H1 (cell line): ENCODE results near the gene CUX1. TPM values are rescaled to one million over a fixed set of nuclear protein-coding genes. Genes with fewer than 3 reads are reported as not detected.
A peak's percentile ranks its signal among the peaks of the same experiment; 100 is the strongest.

ENCODE experiments used
- CTCF ChIA-PET: fragments of 300-600 bp; sonication (Branson Sonifier 250); formaldehyde crosslinking; loops from one replicate; lab custom pipeline; 2021; ENCODE audit not compliant: partially characterized antibody; lab: Charles Lee
- POLR2A ChIA-PET: fragments of 300-600 bp; sonication (Branson Sonifier 250); formaldehyde crosslinking; loops from one replicate; lab custom pipeline; 2021; ENCODE audit warnings: inconsistent platforms; ENCODE audit not compliant: partially characterized antibody; lab: Charles Lee
- DNase-seq, 2 experiments: peaks; one replicate each; pipeline versions ENCODE4 v3.0.0 to v3.0.0-alpha.2; 2010 to 2022; ENCODE audit warnings: low spot score in 2 of 2, low read depth in 1 of 2, mixed read lengths in 1 of 2
- FAIRE-seq: peaks from 2 replicates; lab custom pipeline; 2011; peaks lifted over from hg19 to GRCh38; lab: Jason Lieb, UNC
- H2AFZ ChIP-seq: 2 replicates; pipeline ENCODE4 v1.8.1; 2012; ENCODE audit warnings: low read length, inconsistent platforms
- H2AK5ac ChIP-seq: 2 replicates; pipeline ENCODE4 v1.6.1; 2013; ENCODE audit warnings: low read depth, low read length
- H2BK120ac ChIP-seq: replicated peaks from 2 replicates; pipeline ENCODE3; 2013; ENCODE audit warnings: low read depth, low read length, inconsistent platforms
- H2BK12ac ChIP-seq: 2 replicates; pipeline ENCODE4 v1.6.1; 2013; ENCODE audit warnings: low read depth, low read length
- H2BK15ac ChIP-seq: 2 replicates; pipeline ENCODE4 v1.6.1; 2013; ENCODE audit warnings: low read length
- H2BK20ac ChIP-seq: 2 replicates; pipeline ENCODE4 v1.6.1; 2013; ENCODE audit warnings: low read length
- H2BK5ac ChIP-seq: 2 replicates; pipeline ENCODE4 v1.6.1; 2013; ENCODE audit warnings: low read depth, low read length
- H3K14ac ChIP-seq: 2 replicates; pipeline ENCODE4 v1.6.1; 2013; ENCODE audit warnings: inconsistent platforms; ENCODE audit not compliant: insufficient read length
- H3K18ac ChIP-seq: 2 replicates; pipeline ENCODE4 v1.6.1; 2013; ENCODE audit warnings: low read length; ENCODE audit errors: extremely low read depth
- H3K23ac ChIP-seq: 2 replicates; pipeline ENCODE4 v1.6.1; 2013; ENCODE audit warnings: inconsistent platforms; ENCODE audit not compliant: insufficient read length
- H3K23me2 ChIP-seq: 2 replicates; pipeline ENCODE4 v1.6.1; 2013; ENCODE audit warnings: low read depth, low read length
- H3K27ac ChIP-seq: 2 replicates; pipeline ENCODE4 v1.6.1; 2011; ENCODE audit warnings: low read depth, low read length, inconsistent platforms
- H3K27me3 ChIP-seq, 4 experiments: replicated peaks in 1 of 4; 1 replicate in 1 of 4; 2 replicates in 3 of 4; pipeline versions ENCODE4 v1.6.1 to v1.8.1; 2011 to 2013; ENCODE audit warnings: low read length in 3 of 4, mild to moderate bottlenecking in 3 of 4, inconsistent platforms in 2 of 4, mixed read lengths in 2 of 4, moderate library complexity in 1 of 4; ENCODE audit not compliant: control insufficient read depth in 3 of 4, insufficient read depth in 3 of 4; ENCODE audit errors: extremely low read depth in 1 of 4
- H3K36me3 ChIP-seq, 4 experiments: 2 replicates each; pipeline versions ENCODE4 v1.6.1 to v1.8.1; 2011 to 2013; ENCODE audit warnings: mild to moderate bottlenecking in 4 of 4, low read length in 3 of 4, moderate library complexity in 2 of 4, control low read depth in 1 of 4, inconsistent platforms in 1 of 4; ENCODE audit not compliant: insufficient read depth in 4 of 4, control insufficient read depth in 2 of 4
- H3K4ac ChIP-seq: replicated peaks from 2 replicates; pipeline ENCODE3; 2013; ENCODE audit warnings: low read length, low read depth, mixed read lengths, inconsistent platforms; ENCODE audit not compliant: insufficient read length
- H3K4me1 ChIP-seq, 4 experiments: replicated peaks in 1 of 4; 1 replicate in 1 of 4; 2 replicates in 3 of 4; pipeline versions ENCODE4 v1.6.1 to v1.8.1; 2011 to 2013; ENCODE audit warnings: low read length in 3 of 4, inconsistent platforms in 2 of 4, mixed read lengths in 1 of 4; ENCODE audit not compliant: insufficient read depth in 4 of 4, control insufficient read depth in 3 of 4
- H3K4me2 ChIP-seq, 2 experiments: 2 replicates each; pipeline versions ENCODE4 v1.6.1 to v1.8.1; 2011 to 2013; ENCODE audit warnings: low read depth in 2 of 2, low read length in 2 of 2, control low read depth in 1 of 2, inconsistent platforms in 1 of 2, mild to moderate bottlenecking in 1 of 2; ENCODE audit not compliant: insufficient read depth in 1 of 2
- H3K4me3 ChIP-seq, 4 experiments: fragments of 200-600, 300-600 bp in 1 of 4; sonication (generic), shearing (Covaris generic), sonication (Bioruptor Twin) in 1 of 4; 2 replicates each; pipeline versions ENCODE4 v1.5.1 to v1.8.1; 2011 to 2016; ENCODE audit warnings: low read length in 4 of 4, low read depth in 3 of 4, control low read depth in 2 of 4, inconsistent platforms in 2 of 4, mild to moderate bottlenecking in 2 of 4, mixed read lengths in 1 of 4, moderate library complexity in 1 of 4; ENCODE audit not compliant: insufficient read depth in 2 of 4; ENCODE audit errors: extremely low read depth in 1 of 4
- H3K56ac ChIP-seq: replicated peaks from 2 replicates; pipeline ENCODE3; 2013; ENCODE audit warnings: low read depth, mild to moderate bottlenecking, mixed read lengths, low read length, inconsistent platforms; ENCODE audit not compliant: insufficient read length
- H3K79me1 ChIP-seq: 2 replicates; pipeline ENCODE4 v1.6.1; 2013; ENCODE audit warnings: low read depth, low read length, control low read depth
- H3K79me2 ChIP-seq, 2 experiments: 2 replicates each; pipeline versions ENCODE4 v1.6.1 to v1.8.1; 2012 to 2013; ENCODE audit warnings: low read length in 2 of 2, mild to moderate bottlenecking in 2 of 2, inconsistent platforms in 1 of 2; ENCODE audit not compliant: insufficient read depth in 2 of 2, control insufficient read depth in 1 of 2
- H3K9ac ChIP-seq, 4 experiments: replicated peaks in 1 of 4; 1 replicate in 1 of 4; 2 replicates in 3 of 4; pipeline versions ENCODE4 v1.6.1 to v1.8.1; 2011 to 2013; ENCODE audit warnings: low read depth in 3 of 4, low read length in 3 of 4, control low read depth in 2 of 4, mild to moderate bottlenecking in 2 of 4, moderate library complexity in 2 of 4, inconsistent platforms in 1 of 4; ENCODE audit errors: extremely low read depth in 1 of 4
- H3K9me3 ChIP-seq, 2 experiments: 2 replicates each; pipeline versions ENCODE4 v1.6.1 to v1.8.1; 2012 to 2013; ENCODE audit warnings: mild to moderate bottlenecking in 2 of 2, moderate library complexity in 2 of 2, control low read depth in 1 of 2, inconsistent platforms in 1 of 2, low read depth in 1 of 2, low read length in 1 of 2, mixed read lengths in 1 of 2; ENCODE audit not compliant: insufficient read depth in 2 of 2
- H4K20me1 ChIP-seq, 2 experiments: replicated peaks in 1 of 2; 2 replicates each; pipeline versions ENCODE3 to v1.8.1; 2011 to 2013; ENCODE audit warnings: inconsistent platforms in 2 of 2, low read length in 2 of 2, mild to moderate bottlenecking in 1 of 2; ENCODE audit not compliant: insufficient read depth in 2 of 2, control insufficient read depth in 1 of 2
- H4K5ac ChIP-seq: 2 replicates; pipeline ENCODE4 v1.6.1; 2013; ENCODE audit warnings: low read length, low read depth, mixed read lengths, inconsistent platforms; ENCODE audit not compliant: insufficient read length
- H4K8ac ChIP-seq: 2 replicates; pipeline ENCODE4 v1.8.0; 2013; ENCODE audit warnings: mild to moderate bottlenecking, moderate library complexity, low read length, inconsistent platforms; ENCODE audit not compliant: insufficient read depth; ENCODE audit errors: extremely low read depth
- H4K91ac ChIP-seq: replicated peaks from 2 replicates; pipeline ENCODE3; 2013; ENCODE audit warnings: low read length, mixed read lengths, inconsistent platforms; ENCODE audit not compliant: insufficient read length
- JUND ChIP-seq: IDR thresholded peaks from 2 replicates; pipeline ENCODE4 v1.6.1; 2011; ENCODE audit warnings: mild to moderate bottlenecking, improper control_type of control experiment, low read length
- RAD21 ChIP-seq, 2 experiments: IDR thresholded peaks in 1 of 2; conservative IDR thresholded peaks in 1 of 2; 2 replicates each; pipeline ENCODE4 v1.6.1; 2011; ENCODE audit warnings: low read depth in 2 of 2, low read length in 2 of 2, improper control_type of control experiment in 1 of 2, inconsistent platforms in 1 of 2, mild to moderate bottlenecking in 1 of 2, moderate library complexity in 1 of 2
- RBBP5 ChIP-seq: IDR thresholded peaks from 2 replicates; pipeline ENCODE4 v1.7.1; 2012; ENCODE audit warnings: low read depth, mild to moderate bottlenecking, inconsistent platforms, low read length, moderate library complexity, borderline replicate concordance
- RNF2 ChIP-seq: fragments of 200-900, 300-1000 bp; sonication (generic); IDR thresholded peaks from 2 replicates; pipeline ENCODE4 v1.7.1; 2016; ENCODE audit warnings: borderline replicate concordance, low read depth, mild to moderate bottlenecking, antibody characterized with exemption, low read length; ENCODE audit not compliant: poor library complexity, severe bottlenecking; ENCODE audit errors: missing control alignments
- WGBS, 2 experiments: shearing (Covaris generic) in 1 of 2; methylation state at CpG; one replicate each; pipeline versions ENCODE4 v1.1.6 to v1.1.7; 2013 to 2015; ENCODE audit warnings: low lambda C conversion rate in 2 of 2, mixed read lengths in 2 of 2, inconsistent platforms in 1 of 2, low coverage in 1 of 2, missing lambda C conversion rate in 1 of 2; ENCODE audit not compliant: insufficient replicate concordance in 2 of 2, insufficient coverage in 1 of 2, insufficient read length in 1 of 2; ENCODE audit errors: extremely low coverage in 1 of 2, missing lambda C conversion rate in 1 of 2; 5-methylcytosine and 5-hydroxymethylcytosine counted together
- polyA plus RNA-seq, 7 experiments: library from polyadenylated mRNA; depleted of rRNA in 3 of 7; stranded (reverse) in 5 of 7; unstranded in 2 of 7; fragments of >200 nt in 5 of 7; fragments of 200-250 nt in 2 of 7; gene quantifications; 1 replicate in 5 of 7; 2 replicates in 1 of 7; 4 replicates in 1 of 7; pipeline versions ENCODE4 v1.2.1 to v1.2.3, GENCODE V29; 2011 to 2013; ENCODE audit warnings: missing spikeins in 2 of 7, mixed read lengths in 2 of 7
- total RNA-seq: library from RNA; stranded (reverse); fragmentation: NEBNext Ultra II Directional; extraction: Animal tissue kit (Norgen Biotek cat#: 25700); gene quantifications from 2 replicates; pipeline ENCODE4 v1.2.1, GENCODE V29; 2021

The CUX1 gene
- total and polyA plus RNA-seq, 2 of the 8 experiments (the other 6 are each of a cell fraction or from before 2014, with no cell fraction given), result 21.6 to 65.9 TPM

DNA sequence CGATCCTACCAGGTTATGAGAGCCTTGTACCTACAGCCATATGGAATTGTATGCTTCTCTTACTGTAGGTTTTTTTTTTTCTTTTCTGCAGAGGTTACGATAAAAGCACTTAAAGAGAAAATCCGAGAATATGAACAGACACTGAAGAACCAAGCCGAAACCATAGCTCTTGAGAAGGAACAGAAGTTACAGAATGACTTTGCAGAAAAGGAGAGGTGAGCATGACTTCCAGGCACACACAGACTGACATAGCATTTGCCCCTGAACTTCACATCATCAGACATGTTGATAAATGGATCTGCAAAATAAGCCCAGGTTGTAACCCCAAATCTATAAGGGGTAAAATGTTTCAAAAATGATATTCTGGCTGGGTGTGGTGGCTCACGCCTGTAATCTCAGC lies 286.8 kb downstream of the CUX1 start:
- H2BK12ac ChIP-seq, result no peak overlapping the region
- ChIA-PET CTCF (interaction anchor here (0.6 to 1.3 kb wide), 3 partner anchors 20 to 381 kb away, joined by 3 read pairs; no protein-coding TSS in a partner anchor), POLR2A (no interaction called here)
- no peak overlapping the region for H2BK120ac ChIP-seq
- H3K4ac ChIP-seq, result no peak overlapping the region
- H2BK15ac ChIP-seq, result no peak overlapping the region
- H3K9ac ChIP-seq, result no peak overlapping the region
- no peaks in the 10 kb centered on the region for H3K27me3 ChIP-seq
- no peak overlapping the region for H3K4me2 ChIP-seq
- peaks cover 3% of the 10 kb centered on the region in 2 experiments for H4K20me1 ChIP-seq
- H3K56ac ChIP-seq, result no peak overlapping the region
- no peak overlapping the region for H3K23ac ChIP-seq
- no peaks in the 10 kb centered on the region for H3K79me2 ChIP-seq
- no peak overlapping the region for H3K27ac ChIP-seq
- no peak overlapping the region for H4K8ac ChIP-seq
- 82% methylated on average over 5 of the region's 5 CpGs; no CpG with 5 or more reads in 1 of the 2 experiments for WGBS, 2 experiments
- no peak overlapping the region for H4K5ac ChIP-seq
- DNase-seq (peak in 1 of 2 experiments; percentile 7), FAIRE-seq (no peak)
- H3K4me1 ChIP-seq, result no peaks in the 10 kb centered on the region; a peak in 1 of 7 replicates
- peaks cover 2% of the 10 kb centered on the region; the same call in 1 of the 2 replicates for H3K79me1 ChIP-seq
- H4K91ac ChIP-seq, result no peak overlapping the region
- no peak overlapping the region for H3K18ac ChIP-seq
- H2BK20ac ChIP-seq, result no peak overlapping the region
- no peaks in the 10 kb centered on the region for H3K9me3 ChIP-seq
- no peaks in the 10 kb centered on the region; the same call in 1 of the 2 replicates for H3K23me2 ChIP-seq
- TF ChIP-seq JUND (no peak), RAD21 (IDR thresholded peaks at IDR 0.05 in 1 of 2, conservative IDR thresholded peaks at IDR 0.05 in 1 of 2; ENCODE audit: low read depth in 2 of 2, low read length in 2 of 2) (no peak), RBBP5 (no peak), RNF2 (no peak)
- no peak overlapping the region for H3K4me3 ChIP-seq
- H2BK5ac ChIP-seq, result no peak overlapping the region
- no peak overlapping the region for H2AFZ ChIP-seq
- no peak overlapping the region for H2AK5ac ChIP-seq
- peaks cover 2 to 13% (median 11%) of the 10 kb centered on the region in 4 experiments; a peak in 6 of 8 replicates for H3K36me3 ChIP-seq
- no peak overlapping the region for H3K14ac ChIP-seq
